Measurements from ENCODE around the gene TMEM120A. TPM values are rescaled to one million over a fixed set of nuclear protein-coding genes. Genes with fewer than 3 reads are reported as not detected.

The TMEM120A gene
- total RNA-seq, 2 experiments from 2014 or later = 12.4 to 22.1 TPM

DNA sequence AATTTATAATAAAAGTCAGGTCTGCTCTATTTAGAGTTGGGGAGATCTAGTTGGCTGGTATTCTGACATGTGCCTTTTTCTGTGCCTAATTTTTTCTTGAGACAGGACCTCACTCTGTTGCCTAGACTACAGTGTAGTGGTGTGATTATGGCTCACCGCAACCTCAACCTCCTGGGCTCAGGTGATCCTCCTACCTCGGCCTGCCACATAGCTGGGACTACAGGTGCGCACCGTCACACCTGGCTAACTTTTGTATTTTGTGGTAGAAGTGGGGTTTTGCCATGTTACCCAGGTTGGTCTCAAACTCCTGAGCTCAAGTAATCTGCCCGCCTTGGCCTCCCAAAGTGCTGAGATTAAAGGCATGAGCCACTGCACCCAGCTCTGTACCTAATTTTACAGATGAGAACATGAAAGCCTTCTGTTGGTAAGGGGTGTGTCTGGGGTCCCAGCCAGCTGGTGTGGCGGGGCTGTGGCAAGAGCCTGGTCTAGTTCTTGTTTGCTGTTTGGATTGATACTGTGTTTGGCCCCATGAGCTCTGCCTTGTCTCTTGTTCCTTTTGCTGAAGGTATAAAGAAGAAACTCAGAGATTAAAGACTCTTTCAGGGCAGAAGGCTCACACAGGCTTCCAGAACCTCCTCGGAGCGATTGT is 48.1 kb downstream of the TMEM120A start:
- H3K4me3 ChIP-seq (ENCODE audit: low read depth, low read length, poor library complexity, severe bottlenecking) = no peak overlapping the region
- BruUV-seq (replicated peaks) = no TSS peak
- TF ChIP-seq, protein P1, sequence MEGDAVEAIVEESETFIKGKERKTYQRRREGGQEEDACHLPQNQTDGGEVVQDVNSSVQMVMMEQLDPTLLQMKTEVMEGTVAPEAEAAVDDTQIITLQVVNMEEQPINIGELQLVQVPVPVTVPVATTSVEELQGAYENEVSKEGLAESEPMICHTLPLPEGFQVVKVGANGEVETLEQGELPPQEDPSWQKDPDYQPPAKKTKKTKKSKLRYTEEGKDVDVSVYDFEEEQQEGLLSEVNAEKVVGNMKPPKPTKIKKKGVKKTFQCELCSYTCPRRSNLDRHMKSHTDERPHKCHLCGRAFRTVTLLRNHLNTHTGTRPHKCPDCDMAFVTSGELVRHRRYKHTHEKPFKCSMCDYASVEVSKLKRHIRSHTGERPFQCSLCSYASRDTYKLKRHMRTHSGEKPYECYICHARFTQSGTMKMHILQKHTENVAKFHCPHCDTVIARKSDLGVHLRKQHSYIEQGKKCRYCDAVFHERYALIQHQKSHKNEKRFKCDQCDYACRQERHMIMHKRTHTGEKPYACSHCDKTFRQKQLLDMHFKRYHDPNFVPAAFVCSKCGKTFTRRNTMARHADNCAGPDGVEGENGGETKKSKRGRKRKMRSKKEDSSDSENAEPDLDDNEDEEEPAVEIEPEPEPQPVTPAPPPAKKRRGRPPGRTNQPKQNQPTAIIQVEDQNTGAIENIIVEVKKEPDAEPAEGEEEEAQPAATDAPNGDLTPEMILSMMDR (conservative IDR thresholded peaks at IDR 0.05; ENCODE audit: low read length) = no peak
- TF ChIP-seq EZH2phosphoT487 (IDR thresholded peaks at IDR 0.05; ENCODE audit: borderline replicate concordance, low read depth, low read length) = no peak
- POLR2A ChIA-PET = interaction anchor here (0.8 kb wide), 1 partner anchor 9 kb away, joined by 3 read pairs; no protein-coding TSS in a partner anchor
- no peaks in the 10 kb centered on the region for H3K36me3 ChIP-seq (ENCODE audit: insufficient read depth, low read length)
- CTCF ChIA-PET (ENCODE audit: unreplicated experiment) = no interaction called here
- H3K4me1 ChIP-seq (ENCODE audit: insufficient read depth, low read length, poor library complexity, severe bottlenecking) = peaks cover 6% of the 10 kb centered on the region
- H3K9me2 ChIP-seq (ENCODE audit: insufficient read depth, low read length) = no peaks in the 10 kb centered on the region
- H3K79me2 ChIP-seq (ENCODE audit: insufficient read depth, low read depth, low read length) = no peaks in the 10 kb centered on the region
- no peak for DNase-seq (ENCODE audit: low spot score)
- H3K27ac ChIP-seq (ENCODE audit: low read depth, low read length, poor library complexity, severe bottlenecking) = no peak overlapping the region
- intact Hi-C loops (cut with micrococcal nuclease; ENCODE audit: unreplicated experiment) = no loop called here
- peak overlapping the region; percentile 20; the same call in 1 of the 2 replicates for H3K4me2 ChIP-seq (ENCODE audit: low read length)
- H2AFZ ChIP-seq (ENCODE audit: low read length) = no peak overlapping the region
- no peaks in the 10 kb centered on the region for H3K9me3 ChIP-seq (ENCODE audit: low read length)
- H4K20me1 ChIP-seq (ENCODE audit: insufficient read depth, low read length) = no peaks in the 10 kb centered on the region

DNA sequence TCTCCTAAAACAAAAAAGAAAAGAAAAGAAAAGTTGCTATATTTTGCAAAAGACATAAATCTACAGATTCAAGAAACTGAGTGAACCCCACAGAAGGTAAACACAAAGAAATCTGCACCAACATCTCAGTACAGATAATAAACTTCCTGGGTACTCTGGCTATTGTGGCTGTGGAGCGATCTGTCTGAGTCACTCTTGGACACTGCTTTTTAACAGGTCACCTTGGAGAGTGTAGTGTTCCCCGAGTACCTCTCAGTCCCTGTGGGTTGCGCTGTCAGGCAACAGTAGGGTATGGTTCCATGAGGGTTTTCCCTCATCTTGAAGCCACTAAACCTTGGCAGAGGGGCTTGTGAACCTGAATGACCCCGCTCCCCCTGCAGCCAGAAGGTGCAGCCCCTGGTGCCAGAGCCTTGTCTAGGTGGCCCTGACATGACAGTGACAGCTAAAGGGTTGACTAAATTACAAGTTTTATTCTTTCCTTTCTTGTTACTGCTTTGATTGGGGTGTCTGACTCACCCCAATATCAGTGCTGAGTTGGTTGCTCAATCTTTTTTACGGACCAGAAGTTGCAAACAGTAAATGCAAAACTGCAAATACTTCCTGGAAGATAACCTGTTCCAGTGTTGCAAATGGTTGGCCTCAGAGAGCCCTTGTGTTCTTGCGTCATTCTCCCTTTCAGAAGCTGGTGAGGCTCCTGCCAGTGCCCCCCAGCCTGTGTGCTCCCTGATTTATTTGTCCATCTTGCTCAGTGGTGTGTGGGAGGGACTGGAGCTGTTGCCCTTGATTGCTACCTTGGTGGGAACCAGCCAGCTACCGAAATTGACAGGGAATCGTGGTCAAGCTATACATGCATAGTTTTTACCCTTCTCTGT is 48.9 kb downstream of the TMEM120A start:
- Histone ChIP-seq H3K27ac (ENCODE audit: low read depth, low read length, poor library complexity, severe bottlenecking) (no peak overlapping the region), H4K20me1 (ENCODE audit: insufficient read depth, low read length) (no peaks in the 10 kb centered on the region), H3K9me3 (ENCODE audit: low read length) (no peaks in the 10 kb centered on the region), H3K4me3 (ENCODE audit: low read depth, low read length, poor library complexity, severe bottlenecking) (no peak overlapping the region), H3K4me2 (ENCODE audit: low read length) (peak overlapping the region; percentile 20; the same call in 1 of the 2 replicates), H3K4me1 (ENCODE audit: insufficient read depth, low read length, poor library complexity, severe bottlenecking) (peaks cover 6% of the 10 kb centered on the region), H3K79me2 (ENCODE audit: insufficient read depth, low read depth, low read length) (no peaks in the 10 kb centered on the region), H2AFZ (ENCODE audit: low read length) (no peak overlapping the region), H3K36me3 (ENCODE audit: insufficient read depth, low read length) (no peaks in the 10 kb centered on the region), H3K9me2 (ENCODE audit: insufficient read depth, low read length) (no peaks in the 10 kb centered on the region)
- CTCF ChIA-PET (ENCODE audit: unreplicated experiment) = no interaction called here
- no peak for TF ChIP-seq EZH2phosphoT487 (IDR thresholded peaks at IDR 0.05; ENCODE audit: borderline replicate concordance, low read depth, low read length)
- TF ChIP-seq, protein P1 (conservative IDR thresholded peaks at IDR 0.05; ENCODE audit: low read length) = no peak
- intact Hi-C loops (cut with micrococcal nuclease; ENCODE audit: unreplicated experiment) = no loop called here
- DNase-seq (ENCODE audit: low spot score) = no peak
- POLR2A ChIA-PET = interaction anchor here (0.8 kb wide), 1 partner anchor 8 kb away, joined by 3 read pairs; no protein-coding TSS in a partner anchor
- no TSS peak for BruUV-seq (replicated peaks)

Measured in OCI-LY7 (cell line).